Osteoblast (primary cell): Measurements from ENCODE around the gene SLC9B1. TPM values are rescaled to one million over a fixed set of nuclear protein-coding genes. Genes with fewer than 3 reads are reported as not detected.

Source experiments
- DNase-seq: peaks from one replicate; pipeline ENCODE4 v3.0.0; 2011; ENCODE audit warnings: low spot score, mixed read lengths; ENCODE audit not compliant: insufficient read length; ENCODE audit errors: missing footprints
- H2AFZ ChIP-seq: 2 replicates; pipeline ENCODE4 v1.6.0; 2011; ENCODE audit warnings: mild to moderate bottlenecking, low read length
- H3K27ac ChIP-seq: 2 replicates; pipeline ENCODE4 v1.5.1; 2011; ENCODE audit warnings: mild to moderate bottlenecking, low read depth, low read length, moderate library complexity
- H3K27me3 ChIP-seq: 2 replicates; pipeline ENCODE4 v1.6.0; 2012; ENCODE audit warnings: mild to moderate bottlenecking, control low read depth, inconsistent platforms, low read length, moderate library complexity; ENCODE audit not compliant: insufficient read depth
- H3K36me3 ChIP-seq: 2 replicates; pipeline ENCODE4 v1.5.1; 2011; ENCODE audit warnings: mild to moderate bottlenecking, low read length, control low read depth, moderate library complexity; ENCODE audit not compliant: insufficient read depth
- H3K4me1 ChIP-seq: 2 replicates; pipeline ENCODE4 v1.5.1; 2011; ENCODE audit warnings: mild to moderate bottlenecking, low read length, control low read depth, moderate library complexity; ENCODE audit not compliant: insufficient read depth
- H3K4me2 ChIP-seq: 2 replicates; pipeline ENCODE4 v1.6.0; 2011; ENCODE audit warnings: mild to moderate bottlenecking, low read length; ENCODE audit not compliant: insufficient read depth
- H3K4me3 ChIP-seq: fragments of 200-600 bp; sonication (generic); 3 replicates; pipeline ENCODE4 v1.5.1; 2012; ENCODE audit warnings: mild to moderate bottlenecking, low read length, inconsistent platforms; ENCODE audit not compliant: insufficient read depth
- H3K79me2 ChIP-seq: 2 replicates; pipeline ENCODE4 v1.6.0; 2012; ENCODE audit warnings: mild to moderate bottlenecking, low read length, control low read depth, inconsistent platforms; ENCODE audit not compliant: insufficient read depth
- H3K9me3 ChIP-seq: 2 replicates; pipeline ENCODE4 v1.5.1; 2011; ENCODE audit warnings: low read depth, low read length, control low read depth
- H4K20me1 ChIP-seq: 2 replicates; pipeline ENCODE4 v1.6.0; 2012; ENCODE audit warnings: mild to moderate bottlenecking, low read length, control low read depth; ENCODE audit not compliant: insufficient read depth
- CTCF ChIP-seq: IDR thresholded peaks from 2 replicates; pipeline ENCODE4 v1.5.1; 2011; ENCODE audit warnings: mild to moderate bottlenecking, low read depth, low read length, moderate library complexity; ENCODE audit errors: extremely low read depth
- total RNA-seq: library from RNA; depleted of rRNA; stranded (reverse); fragments of >200 nt; gene quantifications from 2 replicates; pipeline ENCODE4 v1.2.3, GENCODE V29; 2012

The SLC9B1 gene
- total RNA-seq, 1 donor, result 0.72 TPM

- H3K79me2 ChIP-seq, result peaks cover 10% of the 10 kb centered on the region
- H4K20me1 ChIP-seq, result no peaks in the 10 kb centered on the region
- no peak overlapping the region for H3K27ac ChIP-seq
- H3K27me3 ChIP-seq, result no peaks in the 10 kb centered on the region
- H3K9me3 ChIP-seq, result no peaks in the 10 kb centered on the region
- H3K36me3 ChIP-seq, result no peaks in the 10 kb centered on the region
- no peak overlapping the region for H2AFZ ChIP-seq
- no peak for TF ChIP-seq CTCF
- DNase-seq, result no peak
- no peak overlapping the region for H3K4me2 ChIP-seq
- no peak overlapping the region for H3K4me3 ChIP-seq
- H3K4me1 ChIP-seq, result no peaks in the 10 kb centered on the region
Measured at GRCh38 chr4:102862016-102862415, 157.5 kb downstream of the SLC9B1 start.

- no peak overlapping the region for H3K4me3 ChIP-seq
- H3K9me3 ChIP-seq, result no peaks in the 10 kb centered on the region
- no peaks in the 10 kb centered on the region for H3K36me3 ChIP-seq
- no peaks in the 10 kb centered on the region for H3K4me1 ChIP-seq
- no peak overlapping the region for H2AFZ ChIP-seq
- no peak for TF ChIP-seq CTCF
- no peaks in the 10 kb centered on the region for H3K27me3 ChIP-seq
- no peak overlapping the region for H3K4me2 ChIP-seq
- DNase-seq, result no peak
- H4K20me1 ChIP-seq, result no peaks in the 10 kb centered on the region
- H3K27ac ChIP-seq, result no peak overlapping the region
- H3K79me2 ChIP-seq, result peaks cover 6% of the 10 kb centered on the region
Measured at GRCh38 chr4:102860611-102861324, 158.7 kb downstream of the SLC9B1 start.

- no peaks in the 10 kb centered on the region for H3K27me3 ChIP-seq
- H3K79me2 ChIP-seq, result peaks cover 2% of the 10 kb centered on the region
- no peak overlapping the region for H3K4me3 ChIP-seq
- H3K4me2 ChIP-seq, result no peak overlapping the region
- H3K4me1 ChIP-seq, result no peaks in the 10 kb centered on the region
- DNase-seq, result no peak
- H2AFZ ChIP-seq, result no peak overlapping the region
- H3K9me3 ChIP-seq, result no peaks in the 10 kb centered on the region
- no peak overlapping the region for H3K27ac ChIP-seq
- TF ChIP-seq CTCF, result no peak
- no peaks in the 10 kb centered on the region for H4K20me1 ChIP-seq
- no peaks in the 10 kb centered on the region for H3K36me3 ChIP-seq
Measured at GRCh38 chr4:102858828-102859464, 160.6 kb downstream of the SLC9B1 start.

Other genes starting within 250 kb of the SLC9B1 start
- gene UBE2D3, start 192.2 kb downstream of the SLC9B1 start, total RNA-seq, result 390 and 426 TPM in 2 replicates
- 25.6 and 26.4 TPM in 2 replicates for gene CISD2, start 150.7 kb downstream of the SLC9B1 start, total RNA-seq
- gene SLC9B2, start 57.1 kb upstream of the SLC9B1 start, total RNA-seq, result 23.5 and 23.6 TPM in 2 replicates
- gene BDH2, start 80.1 kb upstream of the SLC9B1 start, total RNA-seq, result 36.6 and 43.0 TPM in 2 replicates
- 4.1 and 13.0 TPM in 2 replicates for gene CENPE, start 178.6 kb upstream of the SLC9B1 start, total RNA-seq